IMR-90 (cell line): ENCODE results near the gene CGNL1. TPM values are rescaled to one million over a fixed set of nuclear protein-coding genes. Genes with fewer than 3 reads are reported as not detected.

Experiments used
- ATAC-seq: fragments of 200-7000 bp; cut with Tn5 transposase; 2 replicates; pipeline ENCODE4 v1.9.1; 2020; ENCODE audit warnings: low read depth, mild to moderate bottlenecking, moderate library complexity
- BruUV-seq: library from RNA; stranded (reverse); fragments of 400-500 nt; replicated peaks from 2 replicates; lab custom pipeline; 2021; lab: Mats Ljungman, UMichigan
- CTCF ChIA-PET: fragments of 300-600 bp; formaldehyde crosslinking; extraction: SDS; loops from one replicate; lab custom pipeline; 2021; ENCODE audit warnings: antibody characterized with exemption; lab: Yijun Ruan, JAX
- POLR2A ChIA-PET: fragments of 300-600 bp; sonication (Branson Sonifier 250); formaldehyde crosslinking; loops from one replicate; lab custom pipeline; 2022; ENCODE audit warnings: antibody characterized with exemption; ENCODE audit not compliant: unreplicated experiment; lab: Charles Lee
- DNase-seq: peaks from one replicate; pipeline ENCODE4 v3.0.0; 2013
- H2AFZ ChIP-seq: replicated peaks from 2 replicates; pipeline ENCODE3; 2013; ENCODE audit warnings: low read length, mild to moderate bottlenecking; ENCODE audit not compliant: poor library complexity
- H2AK5ac ChIP-seq: 2 replicates; pipeline ENCODE4 v1.6.1; 2013; ENCODE audit warnings: low read depth, low read length, inconsistent platforms
- H2AK9ac ChIP-seq: replicated peaks from 2 replicates; pipeline ENCODE3; 2013; ENCODE audit warnings: mild to moderate bottlenecking, low read depth, low read length, moderate library complexity; ENCODE audit not compliant: poor library complexity
- H2BK120ac ChIP-seq: 2 replicates; pipeline ENCODE4 v1.6.1; 2013; ENCODE audit warnings: low read depth, low read length, inconsistent platforms
- H2BK15ac ChIP-seq: 3 replicates; pipeline ENCODE4 v1.6.1; 2013; ENCODE audit warnings: low read depth, low read length, inconsistent platforms
- H2BK20ac ChIP-seq: 2 replicates; pipeline ENCODE4 v1.6.1; 2013; ENCODE audit warnings: low read depth, mild to moderate bottlenecking, inconsistent platforms, low read length, moderate library complexity
- H2BK5ac ChIP-seq: 2 replicates; pipeline ENCODE4 v1.6.1; 2013; ENCODE audit warnings: mild to moderate bottlenecking, low read depth, low read length, inconsistent platforms; ENCODE audit not compliant: poor library complexity, severe bottlenecking
- H3K14ac ChIP-seq: replicated peaks from 2 replicates; pipeline ENCODE4 v1.6.1; 2013; ENCODE audit warnings: low read depth, low read length, inconsistent platforms
- H3K18ac ChIP-seq: 2 replicates; pipeline ENCODE4 v1.6.1; 2013; ENCODE audit warnings: low read depth, low read length, control low read depth
- H3K23ac ChIP-seq: 2 replicates; pipeline ENCODE4 v1.6.1; 2013; ENCODE audit warnings: low read depth, low read length, inconsistent platforms
- H3K27ac ChIP-seq: 2 replicates; pipeline ENCODE4 v1.5.1; 2013; ENCODE audit warnings: mild to moderate bottlenecking, control low read depth, low read length; ENCODE audit not compliant: insufficient read depth
- H3K27me3 ChIP-seq: 2 replicates; pipeline ENCODE4 v1.6.1; 2013; ENCODE audit warnings: low read length; ENCODE audit not compliant: control insufficient read depth, insufficient read depth
- H3K36me3 ChIP-seq: 2 replicates; pipeline ENCODE4 v1.6.1; 2013; ENCODE audit warnings: low read length, mixed read lengths; ENCODE audit not compliant: control insufficient read depth, insufficient read depth
- H3K4ac ChIP-seq: 2 replicates; pipeline ENCODE4 v1.6.1; 2013; ENCODE audit warnings: low read depth, low read length, inconsistent platforms
- H3K4me1 ChIP-seq: 2 replicates; pipeline ENCODE4 v1.6.1; 2013; ENCODE audit warnings: low read length, mixed read lengths; ENCODE audit not compliant: control insufficient read depth, insufficient read depth
- H3K4me2 ChIP-seq: 2 replicates; pipeline ENCODE4 v1.6.1; 2013; ENCODE audit warnings: low read depth, mild to moderate bottlenecking, control low read depth, low read length, moderate library complexity
- H3K4me3 ChIP-seq: 2 replicates; pipeline ENCODE4 v1.5.1; 2013; ENCODE audit warnings: low read depth, mild to moderate bottlenecking, control low read depth, low read length, moderate library complexity; ENCODE audit not compliant: insufficient read depth
- H3K56ac ChIP-seq: 2 replicates; pipeline ENCODE4 v1.6.1; 2013; ENCODE audit warnings: low read length, inconsistent platforms; ENCODE audit not compliant: insufficient read depth; ENCODE audit errors: extremely low read depth
- H3K79me1 ChIP-seq, 2 experiments: 2 replicates each; pipeline ENCODE4 v1.6.1; 2013; ENCODE audit warnings: low read length in 2 of 2, inconsistent platforms in 1 of 2, low read depth in 1 of 2
- H3K9ac ChIP-seq: 2 replicates; pipeline ENCODE4 v1.6.1; 2013; ENCODE audit warnings: low read depth, low read length, control low read depth
- H3K9me1 ChIP-seq: 2 replicates; pipeline ENCODE4 v1.6.1; 2013; ENCODE audit warnings: low read length, inconsistent platforms; ENCODE audit not compliant: insufficient read depth
- H3K9me3 ChIP-seq: 2 replicates; pipeline ENCODE4 v1.6.1; 2013; ENCODE audit warnings: low read length; ENCODE audit not compliant: control insufficient read depth, insufficient read depth
- H4K20me1 ChIP-seq: 2 replicates; pipeline ENCODE4 v1.6.1; 2013; ENCODE audit warnings: low read length, inconsistent platforms; ENCODE audit not compliant: insufficient read depth
- H4K5ac ChIP-seq: 2 replicates; pipeline ENCODE4 v1.6.1; 2013; ENCODE audit warnings: mild to moderate bottlenecking, low read depth, low read length, control low read depth
- H4K8ac ChIP-seq, 2 experiments: 2 replicates each; pipeline ENCODE4 v1.6.1; 2013; ENCODE audit warnings: low read depth in 2 of 2, low read length in 2 of 2, control low read depth in 1 of 2, inconsistent platforms in 1 of 2
- H4K91ac ChIP-seq: 2 replicates; pipeline ENCODE4 v1.6.1; 2013; ENCODE audit warnings: low read depth, low read length, inconsistent platforms; ENCODE audit not compliant: insufficient read depth
- BHLHE40 ChIP-seq: fragments of 150-350 bp; IDR thresholded peaks from 2 replicates; pipeline ENCODE4 v1.6.1; 2016; ENCODE audit warnings: mild to moderate bottlenecking, low read depth, low read length
- CEBPB ChIP-seq: IDR thresholded peaks from 2 replicates; pipeline ENCODE4 v1.6.1; 2012; ENCODE audit warnings: low read depth, low read length, improper control_type of control experiment
- CHD1 ChIP-seq: IDR thresholded peaks from 2 replicates; pipeline ENCODE4 v1.6.1; 2012; ENCODE audit warnings: low read depth, low read length, improper control_type of control experiment
- ELK1 ChIP-seq: fragments of 150-350 bp; IDR thresholded peaks from 2 replicates; pipeline ENCODE4 v1.6.1; 2016; ENCODE audit warnings: low read depth, mild to moderate bottlenecking, low read length, moderate library complexity, borderline replicate concordance
- MAFK ChIP-seq: IDR thresholded peaks from 2 replicates; pipeline ENCODE4 v1.6.1; 2012; ENCODE audit warnings: low read depth, low read length, improper control_type of control experiment
- MXI1 ChIP-seq: IDR thresholded peaks from 2 replicates; pipeline ENCODE4 v1.6.1; 2012; ENCODE audit warnings: low read depth, mild to moderate bottlenecking, low read length, moderate library complexity, borderline replicate concordance
- NFE2L2 ChIP-seq: fragments of 150-350 bp; IDR thresholded peaks from 2 replicates; pipeline ENCODE4 v1.6.1; 2016; ENCODE audit warnings: low read depth, mild to moderate bottlenecking, low read length
- POLR2A ChIP-seq: IDR thresholded peaks from 2 replicates; pipeline ENCODE4 v1.6.1; 2012; ENCODE audit warnings: mild to moderate bottlenecking, low read depth, low read length
- RAD21 ChIP-seq: IDR thresholded peaks from 2 replicates; pipeline ENCODE4 v1.6.1; 2012; ENCODE audit warnings: low read length, improper control_type of control experiment
- RCOR1 ChIP-seq: IDR thresholded peaks from 2 replicates; pipeline ENCODE4 v1.6.1; 2012; ENCODE audit warnings: mild to moderate bottlenecking, low read length, improper control_type of control experiment; ENCODE audit not compliant: insufficient replicate concordance
- RFX5 ChIP-seq: IDR thresholded peaks from 2 replicates; pipeline ENCODE4 v1.8.0; 2012; ENCODE audit warnings: low read depth, mild to moderate bottlenecking, low read length, moderate library complexity
- SMC3 ChIP-seq: fragments of 150-350 bp; IDR thresholded peaks from 2 replicates; pipeline ENCODE4 v1.6.1; 2016; ENCODE audit warnings: low read depth, mild to moderate bottlenecking, antibody characterized with exemption, low read length, moderate library complexity
- WGBS, 2 experiments: methylation state at CpG; one replicate each; pipeline versions ENCODE4 v1.1.5 to v1.1.7; 2013; ENCODE audit warnings: missing lambda C conversion rate in 2 of 2; ENCODE audit not compliant: insufficient read length in 1 of 2; ENCODE audit errors: extremely low coverage in 2 of 2; 5-methylcytosine and 5-hydroxymethylcytosine counted together
- dilution Hi-C: fragments of 300-500 bp; cut with HindIII; formaldehyde crosslinking; loops from one replicate; pipeline ENCODE4 v1.14.3; 2018; ENCODE audit warnings: low sequenced_read_pairs; ENCODE audit not compliant: unreplicated experiment
- in situ Hi-C: fragments of 300-500 bp; cut with MboI; formaldehyde crosslinking; loops from 3 replicates; pipeline ENCODE4 v1.14.3; 2019; ENCODE audit warnings: low sequenced_read_pairs, inconsistent platforms, mixed read lengths
- intact Hi-C: fragments of 100-400 bp; cut with micrococcal nuclease; formaldehyde crosslinking; loops from 2 replicates; pipeline ENCODE4 v1.10.0; 2022
- polyA plus RNA-seq, 3 experiments: library from polyadenylated mRNA; depleted of rRNA; stranded (reverse); fragments of >200 nt; gene quantifications; 2 replicates each; pipeline ENCODE4 v1.2.3, GENCODE V29; 2012; ENCODE audit warnings: low replicate concordance in 1 of 3
- total RNA-seq: library from RNA; depleted of rRNA; stranded (reverse); fragments of >200 nt; gene quantifications from 2 replicates; pipeline ENCODE4 v1.2.3, GENCODE V29; 2012
- TF ChIP-seq, protein P1 (sequence below): fragments of 150-350 bp; IDR thresholded peaks from 2 replicates; pipeline ENCODE4 v1.6.1; 2017; ENCODE audit warnings: mild to moderate bottlenecking, antibody characterized with exemption, low read length, low read depth
- TF ChIP-seq, protein P2 (sequence below): conservative IDR thresholded peaks from 2 replicates; pipeline ENCODE4 v1.5.1; 2012; ENCODE audit warnings: mild to moderate bottlenecking, low read depth, low read length, improper control_type of control experiment

The CGNL1 gene
- total and polyA plus RNA-seq, 2 of the 4 experiments (the other 2 are of a cell fraction), result 0.07 to 0.18 TPM

GRCh38 chr15:57335293-57335715 lies 41.0 kb upstream of the CGNL1 start:
- POLR2A ChIA-PET, result no interaction called here
- BruUV-seq, result no TSS peak
- no peaks in the 10 kb centered on the region for H3K36me3 ChIP-seq

More at GRCh38 chr15:57335293-57335715, 41.0 kb upstream of the CGNL1 start:
- no peak for ATAC-seq
- Histone ChIP-seq H3K23ac (no peak overlapping the region), H3K18ac (no peak overlapping the region), H3K4me3 (no peak overlapping the region), H4K5ac (no peak overlapping the region), H3K4ac (peak overlapping the region; percentile 3; the same call in 1 of the 2 replicates), H3K14ac (no peak overlapping the region), H2BK15ac (no peak overlapping the region; the same call in 2 of the 3 replicates), H2BK120ac (no peak overlapping the region), H3K4me1 (peaks cover 4% of the 10 kb centered on the region), H3K27ac (no peak overlapping the region), H3K9me3 (no peaks in the 10 kb centered on the region), H3K4me2 (no peak overlapping the region), H2BK20ac (peak overlapping the region; percentile 40; the same call in 1 of the 2 replicates), H2AK9ac (peak overlapping the region; percentile 17), H3K9ac (no peak overlapping the region), H4K8ac (no peak overlapping the region), H4K91ac (no peak overlapping the region), H3K27me3 (no peaks in the 10 kb centered on the region), H2AK5ac (0 out of 2 replicates have a peak overlapping the region, but pooled peaks have one; percentile 30), H2AFZ (no peak overlapping the region), H2BK5ac (no peak overlapping the region), H3K9me1 (peaks cover 2% of the 10 kb centered on the region; the same call in 1 of the 2 replicates), H3K79me1 (no peaks in the 10 kb centered on the region), H3K56ac (no peak overlapping the region), H4K20me1 (no peaks in the 10 kb centered on the region)
- dilution Hi-C loops, result loop anchor here (25.0 kb wide), 1 partner anchor 202 kb away; no protein-coding TSS in a partner anchor
- no peak for TF ChIP-seq BHLHE40
- no peak for TF ChIP-seq ELK1
- no peak for TF ChIP-seq CEBPB
- no peak for TF ChIP-seq CHD1
- TF ChIP-seq RAD21, result no peak
- TF ChIP-seq, protein P1, sequence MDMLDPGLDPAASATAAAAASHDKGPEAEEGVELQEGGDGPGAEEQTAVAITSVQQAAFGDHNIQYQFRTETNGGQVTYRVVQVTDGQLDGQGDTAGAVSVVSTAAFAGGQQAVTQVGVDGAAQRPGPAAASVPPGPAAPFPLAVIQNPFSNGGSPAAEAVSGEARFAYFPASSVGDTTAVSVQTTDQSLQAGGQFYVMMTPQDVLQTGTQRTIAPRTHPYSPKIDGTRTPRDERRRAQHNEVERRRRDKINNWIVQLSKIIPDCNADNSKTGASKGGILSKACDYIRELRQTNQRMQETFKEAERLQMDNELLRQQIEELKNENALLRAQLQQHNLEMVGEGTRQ, result no peak
- no peak for TF ChIP-seq SMC3
- TF ChIP-seq RCOR1, result no peak
- no peak for TF ChIP-seq MXI1
- no peak for TF ChIP-seq MAFK
- TF ChIP-seq, protein P2, sequence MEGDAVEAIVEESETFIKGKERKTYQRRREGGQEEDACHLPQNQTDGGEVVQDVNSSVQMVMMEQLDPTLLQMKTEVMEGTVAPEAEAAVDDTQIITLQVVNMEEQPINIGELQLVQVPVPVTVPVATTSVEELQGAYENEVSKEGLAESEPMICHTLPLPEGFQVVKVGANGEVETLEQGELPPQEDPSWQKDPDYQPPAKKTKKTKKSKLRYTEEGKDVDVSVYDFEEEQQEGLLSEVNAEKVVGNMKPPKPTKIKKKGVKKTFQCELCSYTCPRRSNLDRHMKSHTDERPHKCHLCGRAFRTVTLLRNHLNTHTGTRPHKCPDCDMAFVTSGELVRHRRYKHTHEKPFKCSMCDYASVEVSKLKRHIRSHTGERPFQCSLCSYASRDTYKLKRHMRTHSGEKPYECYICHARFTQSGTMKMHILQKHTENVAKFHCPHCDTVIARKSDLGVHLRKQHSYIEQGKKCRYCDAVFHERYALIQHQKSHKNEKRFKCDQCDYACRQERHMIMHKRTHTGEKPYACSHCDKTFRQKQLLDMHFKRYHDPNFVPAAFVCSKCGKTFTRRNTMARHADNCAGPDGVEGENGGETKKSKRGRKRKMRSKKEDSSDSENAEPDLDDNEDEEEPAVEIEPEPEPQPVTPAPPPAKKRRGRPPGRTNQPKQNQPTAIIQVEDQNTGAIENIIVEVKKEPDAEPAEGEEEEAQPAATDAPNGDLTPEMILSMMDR, result no peak
- no peak for TF ChIP-seq POLR2A
- no peak for TF ChIP-seq RFX5
- TF ChIP-seq NFE2L2, result no peak
- WGBS, 2 experiments, result 88% methylated on average over 4 of the region's 6 CpGs; no CpG with 5 or more reads in 1 of the 2 experiments
- in situ Hi-C loops, result no loop called here
- intact Hi-C loops, result no loop called here
- CTCF ChIA-PET, result interaction anchor here (1.4 kb wide), 1 partner anchor 193 kb away, joined by 5 read pairs; no protein-coding TSS in a partner anchor
- no peak for DNase-seq
